B cell (primary cell): ENCODE measurements around the gene ARSJ. TPM values are rescaled to one million over a fixed set of nuclear protein-coding genes. Genes with fewer than 3 reads are reported as not detected.

Experiments used
- ATAC-seq: fragments of 200-7000 bp; cut with Tn5 transposase; one replicate; pipeline ENCODE4 v1.10.0; 2021; ENCODE audit warnings: low read depth, mild to moderate bottlenecking, moderate number of reproducible peaks, moderate library complexity
- CTCF ChIA-PET: fragments of 350-600 bp; sonication (Branson Sonifier 250); formaldehyde crosslinking; loops from one replicate; lab custom pipeline; 2021; ENCODE audit warnings: antibody characterized with exemption, inconsistent platforms; lab: Charles Lee
- POLR2A ChIA-PET: fragments of 350-600 bp; sonication (Branson Sonifier 250); formaldehyde crosslinking; loops from one replicate; lab custom pipeline; 2021; ENCODE audit warnings: antibody characterized with exemption; lab: Charles Lee
- DNase-seq: peaks from one replicate; pipeline ENCODE4 v3.0.0; 2013
- H2AFZ ChIP-seq: 2 replicates; pipeline ENCODE4 v1.6.1; 2012; ENCODE audit warnings: mild to moderate bottlenecking, low read depth, low read length; ENCODE audit not compliant: insufficient read depth, poor library complexity, severe bottlenecking
- H3K27ac ChIP-seq, 2 donors: 1 replicate in 1 of 2; 2 replicates in 1 of 2; pipeline ENCODE4 v1.5.1; 2012 to 2013; ENCODE audit warnings: low read length in 2 of 2, mild to moderate bottlenecking in 2 of 2, moderate library complexity in 1 of 2
- H3K27me3 ChIP-seq, 4 experiments: fragments of 200-600 bp in 1 of 4; sonication (generic) in 1 of 4; replicated peaks in 1 of 4; 1 replicate in 2 of 4; 2 replicates in 2 of 4; pipeline versions ENCODE4 v1.6.1 to v1.7.0; 2013 to 2016; ENCODE audit warnings: low read length in 3 of 4, mild to moderate bottlenecking in 2 of 4, mixed read lengths in 1 of 4, moderate library complexity in 1 of 4; ENCODE audit not compliant: insufficient read depth in 4 of 4, control insufficient read depth in 3 of 4; ENCODE audit errors: control extremely low read depth in 1 of 4
- H3K36me3 ChIP-seq, 2 experiments: replicated peaks in 1 of 2; 1 replicate in 1 of 2; 2 replicates in 1 of 2; pipeline versions ENCODE4 v1.6.1 to v1.7.1; 2013; ENCODE audit warnings: low read length in 1 of 2; ENCODE audit not compliant: insufficient read depth in 2 of 2, control insufficient read depth in 1 of 2; ENCODE audit errors: control extremely low read depth in 1 of 2, extremely low read depth in 1 of 2
- H3K4me1 ChIP-seq, 2 donors: fragments of 200-600 bp in 1 of 2; sonication (generic) in 1 of 2; 1 replicate in 1 of 2; 2 replicates in 1 of 2; pipeline versions ENCODE4 v1.5.1 to v1.6.1; 2013 to 2017; ENCODE audit warnings: low read length in 2 of 2; ENCODE audit not compliant: control insufficient read depth in 2 of 2, insufficient read depth in 2 of 2
- H3K4me2 ChIP-seq: replicated peaks from 2 replicates; pipeline ENCODE3; 2012; ENCODE audit warnings: mild to moderate bottlenecking, low read depth, low read length; ENCODE audit not compliant: poor library complexity, severe bottlenecking
- H3K4me3 ChIP-seq, 5 experiments: fragments of 200-600 bp in 1 of 5; sonication (generic) in 1 of 5; 1 replicate in 3 of 5; 2 replicates in 2 of 5; pipeline versions ENCODE4 v1.5.1 to v1.7.0; 2011 to 2016; ENCODE audit warnings: low read length in 4 of 5, mild to moderate bottlenecking in 4 of 5, low read depth in 2 of 5, control low read depth in 1 of 5, moderate library complexity in 1 of 5; ENCODE audit not compliant: insufficient read depth in 1 of 5; ENCODE audit errors: control extremely low read depth in 1 of 5, extremely low read depth in 1 of 5
- H3K79me2 ChIP-seq: fragments of 200-600 bp; sonication (generic); one replicate; pipeline ENCODE4 v1.6.0; 2016; ENCODE audit warnings: low read length; ENCODE audit not compliant: control insufficient read depth, insufficient read depth
- H3K9ac ChIP-seq: fragments of 200-600 bp; sonication (generic); 2 replicates; pipeline ENCODE4 v1.6.1; 2017; ENCODE audit warnings: mild to moderate bottlenecking, low read length, moderate library complexity
- H3K9me3 ChIP-seq, 3 donors: one replicate each; pipeline versions ENCODE4 v1.6.1 to v1.7.1; 2013; ENCODE audit warnings: low read length in 2 of 3; ENCODE audit not compliant: control insufficient read depth in 2 of 3, insufficient read depth in 1 of 3; ENCODE audit errors: control extremely low read depth in 1 of 3
- H4K20me1 ChIP-seq: 2 replicates; pipeline ENCODE4 v1.6.0; 2012; ENCODE audit warnings: mild to moderate bottlenecking, low read length; ENCODE audit not compliant: insufficient read depth, control insufficient read depth, poor library complexity, severe bottlenecking
- H3K27ac Mint-ChIP-seq: one replicate; pipeline ENCODE4 v1.8.0; 2021; ENCODE audit warnings: mixed read lengths
- H3K27me3 Mint-ChIP-seq: one replicate; pipeline ENCODE4 v1.8.0; 2021; ENCODE audit warnings: mixed read lengths
- H3K4me1 Mint-ChIP-seq: one replicate; pipeline ENCODE4 v1.8.0; 2021; ENCODE audit warnings: mixed read lengths
- H3K4me3 Mint-ChIP-seq: one replicate; pipeline ENCODE4 v1.8.0; 2021; ENCODE audit warnings: mixed read lengths
- H3K9me3 Mint-ChIP-seq: one replicate; pipeline ENCODE4 v1.8.0; 2022; ENCODE audit warnings: mixed read lengths; ENCODE audit not compliant: insufficient read depth
- CTCF ChIP-seq: fragments of 200-600 bp; IDR thresholded peaks from one replicate; pipeline ENCODE4 v1.8.0; 2022; ENCODE audit warnings: antibody characterized with exemption, mild to moderate bottlenecking
- EZH2 ChIP-seq: IDR thresholded peaks from 2 replicates; pipeline ENCODE4 v1.6.1; 2012; ENCODE audit warnings: borderline replicate concordance, low read depth, mild to moderate bottlenecking, moderate library complexity, low read length; ENCODE audit not compliant: insufficient read depth, poor library complexity, severe bottlenecking
- WGBS: methylation state at CpG from one replicate; pipeline ENCODE4 v1.1.5; 2013; ENCODE audit warnings: missing lambda C conversion rate; ENCODE audit not compliant: insufficient coverage; 5-methylcytosine and 5-hydroxymethylcytosine counted together
- intact Hi-C: fragments of 100-400 bp; cut with micrococcal nuclease; formaldehyde crosslinking; loops from one replicate; pipeline ENCODE4 v1.10.0; 2022
- polyA plus RNA-seq: library from polyadenylated mRNA; depleted of rRNA; stranded (reverse); fragments of >200 nt; gene quantifications from 2 replicates; pipeline ENCODE4 v1.2.3, GENCODE V29; 2012
- total RNA-seq, 2 donors: library from RNA; stranded (reverse); fragments of 120-200 nt in 1 of 2; gene quantifications; 1 replicate in 1 of 2; 2 replicates in 1 of 2; pipeline versions ENCODE4 v1.2.3 to v1.2.4, GENCODE V29; 2013 to 2022

Gene ARSJ
- total and polyA plus RNA-seq, 2 donors (not counting 1 experiment from before 2014, with no cell fraction given), result not detected

- ATAC-seq (no peak), DNase-seq (no peak)
- WGBS, result no CpG with 5 or more reads among the region's 1 CpG
- H3K9me3 ChIP-seq, result no peaks in the 10 kb centered on the region
- ChIA-PET POLR2A (no interaction called here), CTCF (no interaction called here)
- Mint-ChIP-seq H3K4me1 (peaks cover 8% of the 10 kb centered on the region), H3K9me3 (no peaks in the 10 kb centered on the region), H3K27ac (no peak overlapping the region), H3K27me3 (peaks cover 6% of the 10 kb centered on the region), H3K4me3 (no peak overlapping the region)
- H3K9ac ChIP-seq, result no peak overlapping the region
- no peaks in the 10 kb centered on the region for H3K79me2 ChIP-seq
- TF ChIP-seq EZH2 (no peak), CTCF (no peak)
- H4K20me1 ChIP-seq, result no peaks in the 10 kb centered on the region
- intact Hi-C loops, result loop anchor here (5.0 kb wide), 3 partner anchors 123 to 358 kb away; no protein-coding TSS in a partner anchor
- peaks cover 6 to 10% of the 10 kb centered on the region in 2 donors for H3K4me1 ChIP-seq
- no peak overlapping the region for H3K4me3 ChIP-seq
- H3K36me3 ChIP-seq, result no peaks in the 10 kb centered on the region
- H3K4me2 ChIP-seq, result no peak overlapping the region
- no peak overlapping the region for H2AFZ ChIP-seq
- no peaks in the 10 kb centered on the region for H3K27me3 ChIP-seq
- H3K27ac ChIP-seq, result no peak overlapping the region
These were observed 74.6 kb downstream of the ARSJ start for GRCh38 chr4:113904877-113905276.

GRCh38 chr4:113901994-113902787 lies 77.3 kb downstream of the ARSJ start:
- intact Hi-C loops, result no loop called here
- Mint-ChIP-seq H3K27me3 (peaks cover 3% of the 10 kb centered on the region), H3K27ac (no peak overlapping the region), H3K4me1 (peaks cover 18% of the 10 kb centered on the region), H3K4me3 (no peak overlapping the region), H3K9me3 (no peaks in the 10 kb centered on the region)
- no peak overlapping the region for H3K4me3 ChIP-seq
- ChIA-PET POLR2A (no interaction called here), CTCF (no interaction called here)
- H2AFZ ChIP-seq, result peak overlapping the region; percentile 7
- no peaks in the 10 kb centered on the region for H4K20me1 ChIP-seq
- peaks cover 13 to 20% of the 10 kb centered on the region in 2 donors for H3K4me1 ChIP-seq
- no peak overlapping the region for H3K27ac ChIP-seq
- H3K79me2 ChIP-seq, result no peaks in the 10 kb centered on the region
- ATAC-seq (no peak), DNase-seq (peak; percentile 12)
- H3K4me2 ChIP-seq, result peak overlapping the region; percentile 2
- H3K9me3 ChIP-seq, result no peaks in the 10 kb centered on the region
- no peaks in the 10 kb centered on the region for H3K36me3 ChIP-seq
- no peaks in the 10 kb centered on the region for H3K27me3 ChIP-seq
- TF ChIP-seq EZH2 (no peak), CTCF (no peak)
- 76% methylated on average over 11 of the region's 13 CpGs for WGBS
- peak overlapping the region; percentile 12 for H3K9ac ChIP-seq
